ENCODE results near the gene MIPOL1.

DNA sequence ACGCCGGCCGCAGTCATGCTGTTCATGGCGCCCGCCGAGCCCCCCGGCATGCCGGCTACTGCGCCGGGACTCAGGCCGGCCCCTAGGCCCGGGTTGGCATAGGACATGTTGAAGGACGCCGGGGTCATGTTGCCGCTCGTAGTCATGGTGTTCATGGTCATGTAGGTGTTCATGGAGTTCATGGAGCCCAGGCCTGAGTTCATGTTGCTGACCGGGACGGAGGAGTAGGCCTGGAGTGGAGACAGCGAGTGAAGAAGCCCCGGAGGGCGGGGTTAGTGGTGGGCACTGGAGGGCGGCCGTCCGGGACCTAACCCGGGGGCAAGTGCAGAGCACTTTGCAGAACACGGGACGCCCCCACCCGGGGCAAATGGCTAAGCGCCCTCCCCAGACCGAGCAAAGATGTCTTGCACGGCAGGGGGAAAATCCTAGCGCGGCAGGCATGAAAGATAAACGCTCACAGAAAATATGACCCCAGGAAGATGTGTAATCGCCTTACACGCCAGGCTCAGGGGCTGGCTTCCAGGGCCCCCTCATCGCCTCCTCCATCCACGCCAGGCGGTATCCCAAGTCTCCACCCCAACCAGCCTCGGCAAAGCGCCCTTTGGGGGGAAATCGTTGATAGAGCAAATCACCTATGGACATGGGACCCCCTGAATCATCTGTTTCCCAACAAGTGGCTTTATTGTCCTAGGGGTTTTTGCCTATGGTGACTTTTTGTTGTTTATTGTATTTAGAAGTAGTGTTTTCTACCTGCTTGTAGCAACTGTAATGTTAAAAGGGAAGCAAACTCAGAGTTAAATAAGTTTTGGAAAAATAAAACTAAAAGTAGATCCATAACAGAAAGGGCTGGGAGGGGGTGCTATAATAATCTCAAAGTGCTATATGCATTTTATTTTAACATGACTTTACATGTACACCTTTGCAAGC lies 395.0 kb downstream of the MIPOL1 start:
- TF ChIP-seq CTCF (conservative IDR thresholded peaks at IDR 0.05; ENCODE audit: low read length) (no peak), EZH2phosphoT487 (IDR thresholded peaks at IDR 0.05; ENCODE audit: borderline replicate concordance, low read depth, low read length) (no peak)
